Left ventricle myocardium inferior (tissue), 1 donor: ENCODE data around the gene ADCY5. TPM values are rescaled to one million over a fixed set of nuclear protein-coding genes. Genes with fewer than 3 reads are reported as not detected.
A peak's percentile ranks its signal among the peaks of the same experiment; 100 is the strongest.

Experiments
- DNase-seq: peaks from one replicate; pipeline ENCODE4 v3.0.0-alpha.2; 2020
- H3K27ac ChIP-seq: fragments of 200-600 bp; replicated peaks from 2 replicates; pipeline ENCODE4 v1.8.0; 2021
- H3K27me3 ChIP-seq: fragments of 200-600 bp; 2 replicates; pipeline ENCODE4 v1.8.0; 2021; ENCODE audit warnings: low read depth
- H3K36me3 ChIP-seq: fragments of 200-600 bp; 2 replicates; pipeline ENCODE4 v1.8.0; 2021
- H3K4me1 ChIP-seq: fragments of 200-600 bp; 2 replicates; pipeline ENCODE4 v1.8.0; 2021
- H3K4me3 ChIP-seq: fragments of 200-600 bp; 2 replicates; pipeline ENCODE4 v1.8.0; 2021; ENCODE audit warnings: mild to moderate bottlenecking, moderate library complexity
- H3K9me3 ChIP-seq: fragments of 200-600 bp; replicated peaks from 2 replicates; pipeline ENCODE4 v1.8.0; 2021
- intact Hi-C: fragments of 100-400 bp; cut with micrococcal nuclease; formaldehyde crosslinking; loops from one replicate; pipeline ENCODE4 v1.11.0; 2022
- total RNA-seq: library from RNA; stranded (reverse); fragmentation: NEBNext Ultra II Directional; extraction: Animal tissue kit (Norgen Biotek cat#: 25700); gene quantifications from one replicate; pipeline ENCODE4 v1.2.1, GENCODE V29; 2021
- TF ChIP-seq, protein P1 (sequence below): fragments of 200-600 bp; IDR thresholded peaks from 2 replicates; pipeline ENCODE4 v1.8.0; 2021; ENCODE audit warnings: antibody characterized with exemption, mild to moderate bottlenecking, borderline replicate concordance
- donor health status: DM: no; HTN: yes; CAD: no; lungs with severe emphysema.

The ADCY5 gene
- total RNA-seq, 1 donor from 2014 or later, result 249 TPM

GRCh38 chr3:123369085-123369484, 79.8 kb downstream of the ADCY5 start:
- H3K36me3 ChIP-seq, result no peaks in the 10 kb centered on the region
- H3K27ac ChIP-seq, result peak overlapping the region; percentile 89
- no peak overlapping the region for H3K4me3 ChIP-seq
- peaks cover 89% of the 10 kb centered on the region for H3K4me1 ChIP-seq
- intact Hi-C loops, result no loop called here
- H3K27me3 ChIP-seq, result no peaks in the 10 kb centered on the region
- no peak for DNase-seq
- peaks cover 6% of the 10 kb centered on the region for H3K9me3 ChIP-seq
- TF ChIP-seq, protein P1, sequence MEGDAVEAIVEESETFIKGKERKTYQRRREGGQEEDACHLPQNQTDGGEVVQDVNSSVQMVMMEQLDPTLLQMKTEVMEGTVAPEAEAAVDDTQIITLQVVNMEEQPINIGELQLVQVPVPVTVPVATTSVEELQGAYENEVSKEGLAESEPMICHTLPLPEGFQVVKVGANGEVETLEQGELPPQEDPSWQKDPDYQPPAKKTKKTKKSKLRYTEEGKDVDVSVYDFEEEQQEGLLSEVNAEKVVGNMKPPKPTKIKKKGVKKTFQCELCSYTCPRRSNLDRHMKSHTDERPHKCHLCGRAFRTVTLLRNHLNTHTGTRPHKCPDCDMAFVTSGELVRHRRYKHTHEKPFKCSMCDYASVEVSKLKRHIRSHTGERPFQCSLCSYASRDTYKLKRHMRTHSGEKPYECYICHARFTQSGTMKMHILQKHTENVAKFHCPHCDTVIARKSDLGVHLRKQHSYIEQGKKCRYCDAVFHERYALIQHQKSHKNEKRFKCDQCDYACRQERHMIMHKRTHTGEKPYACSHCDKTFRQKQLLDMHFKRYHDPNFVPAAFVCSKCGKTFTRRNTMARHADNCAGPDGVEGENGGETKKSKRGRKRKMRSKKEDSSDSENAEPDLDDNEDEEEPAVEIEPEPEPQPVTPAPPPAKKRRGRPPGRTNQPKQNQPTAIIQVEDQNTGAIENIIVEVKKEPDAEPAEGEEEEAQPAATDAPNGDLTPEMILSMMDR, result no peak

DNA sequence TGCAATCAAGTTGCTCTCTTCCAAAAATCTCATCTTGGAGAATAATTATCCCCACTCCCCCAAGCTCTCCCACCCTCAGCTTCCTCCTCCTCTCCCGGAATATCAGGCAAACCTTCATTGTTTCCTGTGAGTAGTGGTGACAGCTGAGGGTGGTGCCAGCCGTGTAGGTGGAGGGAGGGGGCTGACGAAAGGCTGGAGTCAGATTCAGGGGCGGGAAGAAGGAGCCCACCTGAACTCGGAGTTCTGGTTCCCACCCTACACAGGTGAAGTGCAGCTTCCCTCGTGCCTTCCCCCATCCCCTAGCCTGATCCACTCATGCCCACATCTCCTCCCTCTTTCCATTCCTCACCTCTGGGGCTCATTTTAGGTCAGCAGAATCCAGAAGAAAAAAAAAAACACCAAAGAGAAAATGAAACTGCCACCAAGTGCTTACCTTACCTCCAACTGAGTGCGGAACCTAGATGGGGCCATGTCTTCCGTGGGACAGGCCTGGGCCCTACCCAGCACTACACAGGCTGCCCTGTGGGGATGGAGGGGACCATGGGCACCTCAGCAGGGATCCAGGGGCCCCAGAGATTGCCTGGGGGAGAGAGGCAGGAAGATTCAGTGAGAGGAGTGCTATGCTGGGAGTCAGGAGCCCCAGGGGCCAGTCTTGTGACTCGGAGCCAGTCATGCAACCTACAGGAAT, 81.3 kb downstream of the ADCY5 start:
- TF ChIP-seq, protein P1, result no peak
- DNase-seq, result no peak
- H3K36me3 ChIP-seq, result no peaks in the 10 kb centered on the region
- H3K27ac ChIP-seq, result peak overlapping the region; percentile 89
- peaks cover 6% of the 10 kb centered on the region for H3K9me3 ChIP-seq
- intact Hi-C loops, result no loop called here
- peaks cover 78% of the 10 kb centered on the region for H3K4me1 ChIP-seq
- no peak overlapping the region for H3K4me3 ChIP-seq
- H3K27me3 ChIP-seq, result no peaks in the 10 kb centered on the region

DNA sequence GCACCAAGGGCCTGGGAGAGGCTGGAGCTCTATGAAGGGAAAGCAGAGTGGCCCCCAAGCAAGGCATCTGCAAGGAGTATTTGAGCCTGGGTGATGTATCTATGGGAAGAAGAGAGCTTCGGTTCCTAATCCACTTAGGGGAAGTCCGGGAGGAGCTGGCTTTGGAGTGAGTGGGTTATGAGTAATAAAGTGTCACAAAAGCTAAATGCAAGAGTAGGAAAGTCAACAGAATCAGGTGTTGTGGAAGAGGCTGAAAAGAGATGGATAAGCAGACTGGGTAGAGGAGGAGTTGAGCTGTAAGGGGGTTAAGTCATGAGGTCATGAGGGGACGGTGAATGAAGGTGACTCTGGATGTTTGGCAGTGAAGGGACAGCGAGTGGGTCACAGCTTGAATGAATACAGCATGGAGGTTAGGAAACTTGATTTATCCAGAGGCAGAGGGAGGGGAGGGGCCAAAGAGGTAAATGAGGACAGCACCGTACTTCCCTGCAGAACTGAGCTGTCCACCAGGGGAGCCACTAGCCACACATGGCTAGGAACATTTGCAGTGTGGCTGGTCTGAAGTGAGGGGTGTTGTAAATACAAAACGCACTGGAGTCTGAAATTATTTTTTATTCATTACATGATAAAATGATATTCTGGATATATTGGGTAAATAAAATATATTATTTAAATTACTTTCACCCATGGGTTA, 83.3 kb downstream of the ADCY5 start:
- Histone ChIP-seq H3K4me3 (no peak overlapping the region), H3K4me1 (peaks cover 78% of the 10 kb centered on the region), H3K27me3 (no peaks in the 10 kb centered on the region), H3K27ac (peak overlapping the region; percentile 34), H3K36me3 (no peaks in the 10 kb centered on the region), H3K9me3 (peaks cover 6% of the 10 kb centered on the region)
- intact Hi-C loops, result no loop called here
- TF ChIP-seq, protein P1, result peak; percentile 56
- DNase-seq, result no peak

DNA sequence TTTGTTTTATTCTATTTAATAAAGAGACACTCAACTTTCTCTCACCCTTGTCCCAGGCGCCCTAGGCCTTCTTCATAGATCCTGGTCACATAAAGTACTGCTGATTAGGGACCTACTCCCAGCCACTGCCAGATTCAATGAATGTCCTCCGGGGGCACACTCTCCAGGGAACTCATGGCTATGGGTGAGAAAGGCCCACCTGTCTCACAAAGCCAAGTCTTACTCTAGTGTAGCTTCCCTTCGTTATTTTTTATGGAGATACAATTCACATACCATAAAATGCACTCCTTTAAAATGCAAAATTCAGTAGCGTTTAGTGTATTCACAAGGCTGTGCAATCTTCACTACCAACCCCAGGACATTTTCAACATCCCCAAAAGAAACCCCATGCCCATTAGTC, 87.8 kb downstream of the ADCY5 start:
- intact Hi-C loops, result no loop called here
- DNase-seq, result no peak
- TF ChIP-seq, protein P1, result no peak
- peaks cover 61% of the 10 kb centered on the region for H3K4me1 ChIP-seq
- no peaks in the 10 kb centered on the region for H3K36me3 ChIP-seq
- H3K9me3 ChIP-seq, result no peaks in the 10 kb centered on the region
- H3K27me3 ChIP-seq, result no peaks in the 10 kb centered on the region
- no peak overlapping the region for H3K4me3 ChIP-seq
- peak overlapping the region; percentile 22 for H3K27ac ChIP-seq

DNA sequence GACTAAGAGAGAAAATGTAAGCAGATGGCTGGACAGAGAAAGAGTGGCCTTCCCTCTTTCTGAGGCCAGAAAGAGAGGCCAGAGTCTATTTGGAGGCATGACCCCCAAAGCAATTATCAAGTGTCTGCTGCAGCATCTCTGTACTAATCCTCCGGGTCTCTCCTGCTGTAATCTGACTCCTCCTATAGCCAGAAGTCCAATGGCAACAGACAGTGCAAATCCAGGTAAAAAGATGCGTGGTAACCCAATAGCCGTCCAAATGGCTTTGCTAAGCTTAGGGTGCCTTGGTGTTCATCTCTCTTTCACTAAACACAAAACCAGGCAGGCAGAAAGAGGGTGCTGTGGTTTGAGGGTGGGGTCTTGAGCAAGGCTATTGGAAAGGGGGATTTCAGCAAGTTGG, 91.6 kb downstream of the ADCY5 start:
- Histone ChIP-seq H3K4me1 (peaks cover 67% of the 10 kb centered on the region), H3K4me3 (no peak overlapping the region), H3K36me3 (no peaks in the 10 kb centered on the region), H3K27ac (no peak overlapping the region), H3K27me3 (no peaks in the 10 kb centered on the region), H3K9me3 (peaks cover 7% of the 10 kb centered on the region)
- intact Hi-C loops, result no loop called here
- TF ChIP-seq, protein P1, result no peak
- DNase-seq, result no peak
